ENCODE results near the gene DDAH1.

DDAH1 gene

GRCh38 chr1:85297855-85298629, 166.9 kb downstream of the DDAH1 start:
- TF ChIP-seq GATA3 (IDR thresholded peaks at IDR 0.05; ENCODE audit: low read depth, low read length) (no peak), GATA2 (IDR thresholded peaks at IDR 0.05; ENCODE audit: low read depth, low read length) (no peak)

GRCh38 chr1:85297538-85297854, 167.5 kb downstream of the DDAH1 start:
- TF ChIP-seq GATA3 (IDR thresholded peaks at IDR 0.05; ENCODE audit: low read depth, low read length) (no peak), GATA2 (IDR thresholded peaks at IDR 0.05; ENCODE audit: low read depth, low read length) (no peak)

GRCh38 chr1:85296980-85297379, 168.0 kb downstream of the DDAH1 start:
- no peak for TF ChIP-seq GATA2 (IDR thresholded peaks at IDR 0.05; ENCODE audit: low read depth, low read length)
- no peak for TF ChIP-seq GATA3 (IDR thresholded peaks at IDR 0.05; ENCODE audit: low read depth, low read length)

GRCh38 chr1:85295654-85296053, 169.3 kb downstream of the DDAH1 start:
- no peak for TF ChIP-seq GATA2 (IDR thresholded peaks at IDR 0.05; ENCODE audit: low read depth, low read length)
- TF ChIP-seq GATA3 (IDR thresholded peaks at IDR 0.05; ENCODE audit: low read depth, low read length) = no peak

- no peak for TF ChIP-seq GATA2 (IDR thresholded peaks at IDR 0.05; ENCODE audit: low read depth, low read length)
- no peak for TF ChIP-seq GATA3 (IDR thresholded peaks at IDR 0.05; ENCODE audit: low read depth, low read length)
Measured at GRCh38 chr1:85295006-85295431, 169.9 kb downstream of the DDAH1 start.

- no peak for TF ChIP-seq GATA3 (IDR thresholded peaks at IDR 0.05; ENCODE audit: low read depth, low read length)
- TF ChIP-seq GATA2 (IDR thresholded peaks at IDR 0.05; ENCODE audit: low read depth, low read length) = no peak
Measured at GRCh38 chr1:85290826-85291225, 174.1 kb downstream of the DDAH1 start.

GRCh38 chr1:85289848-85290335, 175.1 kb downstream of the DDAH1 start:
- TF ChIP-seq GATA2 (IDR thresholded peaks at IDR 0.05; ENCODE audit: low read depth, low read length) = no peak
- no peak for TF ChIP-seq GATA3 (IDR thresholded peaks at IDR 0.05; ENCODE audit: low read depth, low read length)

- TF ChIP-seq GATA2 (IDR thresholded peaks at IDR 0.05; ENCODE audit: low read depth, low read length) = no peak
- TF ChIP-seq GATA3 (IDR thresholded peaks at IDR 0.05; ENCODE audit: low read depth, low read length) = no peak
Measured at GRCh38 chr1:85289207-85289847, 175.6 kb downstream of the DDAH1 start.

GRCh38 chr1:85284202-85284601, 180.8 kb downstream of the DDAH1 start:
- TF ChIP-seq GATA3 (IDR thresholded peaks at IDR 0.05; ENCODE audit: low read depth, low read length) = no peak
- TF ChIP-seq GATA2 (IDR thresholded peaks at IDR 0.05; ENCODE audit: low read depth, low read length) = no peak

GRCh38 chr1:85283475-85284199, 181.3 kb downstream of the DDAH1 start:
- TF ChIP-seq GATA2 (IDR thresholded peaks at IDR 0.05; ENCODE audit: low read depth, low read length) (no peak), GATA3 (IDR thresholded peaks at IDR 0.05; ENCODE audit: low read depth, low read length) (no peak)

GRCh38 chr1:85282424-85282823, 182.5 kb downstream of the DDAH1 start:
- no peak for TF ChIP-seq GATA2 (IDR thresholded peaks at IDR 0.05; ENCODE audit: low read depth, low read length)
- no peak for TF ChIP-seq GATA3 (IDR thresholded peaks at IDR 0.05; ENCODE audit: low read depth, low read length)

- TF ChIP-seq GATA3 (IDR thresholded peaks at IDR 0.05; ENCODE audit: low read depth, low read length) (no peak), GATA2 (IDR thresholded peaks at IDR 0.05; ENCODE audit: low read depth, low read length) (no peak)
Measured at GRCh38 chr1:85280636-85281035, 184.3 kb downstream of the DDAH1 start.

GRCh38 chr1:85279458-85280080, 185.4 kb downstream of the DDAH1 start:
- TF ChIP-seq GATA3 (IDR thresholded peaks at IDR 0.05; ENCODE audit: low read depth, low read length) = no peak
- TF ChIP-seq GATA2 (IDR thresholded peaks at IDR 0.05; ENCODE audit: low read depth, low read length) = no peak

GRCh38 chr1:85278853-85279314, 186.1 kb downstream of the DDAH1 start:
- TF ChIP-seq GATA2 (IDR thresholded peaks at IDR 0.05; ENCODE audit: low read depth, low read length) (no peak), GATA3 (IDR thresholded peaks at IDR 0.05; ENCODE audit: low read depth, low read length) (no peak)
